Head of caudate nucleus (tissue), 42 donors: ENCODE measurements around the gene GLRA2.
"Not testable (repeated sequence)": the region's sequence is repeated elsewhere in the genome, so short reads cannot be mapped to it uniquely, and the experiment has no call there.

ENCODE experiments used
- DNase-seq, 42 donors: peaks; one replicate each; pipeline versions ENCODE4 v3.0.0 to v3.0.0-alpha.2; 2020 to 2021; ENCODE audit warnings: mixed read lengths in 7 of 42
- intact Hi-C: fragments of 100-400 bp; cut with DNase I; formaldehyde crosslinking; loops from one replicate; pipeline ENCODE4 v1.15.0; 2022

The GLRA2 gene

GRCh38 chrX:14688331-14688730, 159.0 kb downstream of the GLRA2 start:
- DNase-seq, intact Hi-C loops: not testable (repeated sequence)

- intact Hi-C loops = no loop called here
- DNase-seq = no peak
These were observed 161.2 kb downstream of the GLRA2 start for GRCh38 chrX:14690553-14690952.

- DNase-seq = no peak
- intact Hi-C loops = no loop called here
These were observed 165.3 kb downstream of the GLRA2 start for GRCh38 chrX:14694611-14695010.

- DNase-seq = peak in 20 of 42 donors; percentile 2 to 53 (median 15)
- intact Hi-C loops = no loop called here
These were observed 168.1 kb downstream of the GLRA2 start for GRCh38 chrX:14697451-14697850.

- intact Hi-C loops = no loop called here
- DNase-seq = no peak
These were observed 169.5 kb downstream of the GLRA2 start for GRCh38 chrX:14698790-14699189.

- DNase-seq = peak in 1 of 42 donors; percentile 4
- intact Hi-C loops = no loop called here
These were observed 171.6 kb downstream of the GLRA2 start for GRCh38 chrX:14700982-14701381.

- intact Hi-C loops = no loop called here
These were observed 172.8 kb downstream of the GLRA2 start for GRCh38 chrX:14702145-14702544.

GRCh38 chrX:14712096-14712495, 182.8 kb downstream of the GLRA2 start:
- intact Hi-C loops = no loop called here

More at GRCh38 chrX:14702145-14702544, 172.8 kb downstream of the GLRA2 start:
- no peak for DNase-seq

GRCh38 chrX:14717949-14718348, 188.6 kb downstream of the GLRA2 start:
- intact Hi-C loops = no loop called here
- no peak for DNase-seq

More at GRCh38 chrX:14712096-14712495, 182.8 kb downstream of the GLRA2 start:
- DNase-seq = peak in 2 of 42 donors; percentile 2 to 25

GRCh38 chrX:14718403-14718802, 189.1 kb downstream of the GLRA2 start:
- intact Hi-C loops = no loop called here
- DNase-seq = no peak

- intact Hi-C loops = no loop called here
- no peak for DNase-seq
These were observed 199.7 kb downstream of the GLRA2 start for GRCh38 chrX:14729058-14729457.

- intact Hi-C loops = no loop called here
- no peak for DNase-seq
These were observed 209.3 kb downstream of the GLRA2 start for GRCh38 chrX:14738643-14739042.

GRCh38 chrX:14753441-14753840, 224.1 kb downstream of the GLRA2 start:
- DNase-seq = no peak
- intact Hi-C loops = no loop called here

- intact Hi-C loops = no loop called here
- no peak for DNase-seq
These were observed 228.7 kb downstream of the GLRA2 start for GRCh38 chrX:14758029-14758491.

GRCh38 chrX:14775416-14775815, 246.1 kb downstream of the GLRA2 start:
- no peak for DNase-seq

GRCh38 chrX:14776901-14777300, 247.6 kb downstream of the GLRA2 start:
- intact Hi-C loops = loop anchor here (10.0 kb wide), 1 partner anchor 58 kb away; no protein-coding TSS in a partner anchor
- no peak for DNase-seq

More at GRCh38 chrX:14775416-14775815, 246.1 kb downstream of the GLRA2 start:
- intact Hi-C loops = loop anchor here (10.0 kb wide), 1 partner anchor 59 kb away; no protein-coding TSS in a partner anchor

- no peak for DNase-seq
- intact Hi-C loops = loop anchor here (10.0 kb wide), 1 partner anchor 57 kb away; no protein-coding TSS in a partner anchor
These were observed 248.2 kb downstream of the GLRA2 start for GRCh38 chrX:14777525-14777924.

GRCh38 chrX:14779580-14779979, 250.2 kb downstream of the GLRA2 start:
- intact Hi-C loops = loop anchor here (10.0 kb wide), 1 partner anchor 55 kb away; no protein-coding TSS in a partner anchor

More at GRCh38 chrX:14779580-14779979, 250.2 kb downstream of the GLRA2 start:
- no peak for DNase-seq
